Coronary artery (tissue), 2 donors: ENCODE data around the gene CDC42SE2.

Experiments
- DNase-seq: peaks from one replicate; pipeline ENCODE4 v3.0.0-alpha.2; 2017; ENCODE audit warnings: low spot score
- H3K27ac ChIP-seq, 2 donors: fragments of 200-600 bp; sonication (generic); one replicate each; pipeline ENCODE4 v1.5.1; 2016 to 2019
- H3K4me3 ChIP-seq: fragments of 200-600 bp; sonication (generic); 2 replicates; pipeline ENCODE4 v1.5.1; 2016; ENCODE audit warnings: mild to moderate bottlenecking, moderate library complexity
- CTCF ChIP-seq: fragments of 200-600 bp; sonication (generic); IDR thresholded peaks from one replicate; pipeline ENCODE4 v1.5.1; 2019; ENCODE audit warnings: antibody characterized with exemption

Gene CDC42SE2

GRCh38 chr5:131263648-131264450, at the start of gene CDC42SE2:
Gene CDC42SE2 (plus strand): TSS chr5:131264053. CDS start chr5:131359494, 95,441 bp downstream.
- Histone ChIP-seq H3K4me3 (peak within 1 kb of the TSS; percentile 86), H3K27ac (peak within 1 kb of the TSS; percentile 81 to 86)
- no peak for TF ChIP-seq CTCF
- DNase-seq = peak; percentile 89

- H3K27ac ChIP-seq = no peak overlapping the region
- DNase-seq = no peak
- TF ChIP-seq CTCF = no peak
- peak overlapping the region; percentile 14 for H3K4me3 ChIP-seq
Observed at GRCh38 chr5:131214609-131215227, 49.1 kb upstream of the CDC42SE2 start.

- Histone ChIP-seq H3K4me3 (no peak overlapping the region), H3K27ac (no peak overlapping the region)
- no peak for DNase-seq
- no peak for TF ChIP-seq CTCF
Observed at GRCh38 chr5:131217791-131218190, 46.1 kb upstream of the CDC42SE2 start.

GRCh38 chr5:131218392-131218791, 45.5 kb upstream of the CDC42SE2 start:
- no peak overlapping the region for H3K27ac ChIP-seq
- no peak for TF ChIP-seq CTCF
- no peak overlapping the region for H3K4me3 ChIP-seq
- no peak for DNase-seq

GRCh38 chr5:131220566-131220965, 43.3 kb upstream of the CDC42SE2 start:
- no peak for TF ChIP-seq CTCF
- H3K4me3 ChIP-seq = no peak overlapping the region
- DNase-seq = no peak
- no peak overlapping the region for H3K27ac ChIP-seq

- H3K4me3 ChIP-seq = no peak overlapping the region
- DNase-seq = no peak
- H3K27ac ChIP-seq = no peak overlapping the region
- TF ChIP-seq CTCF = no peak
Observed at GRCh38 chr5:131221008-131221703, 42.7 kb upstream of the CDC42SE2 start.
